Smooth muscle cell (in vitro differentiated cells): Measurements from ENCODE around the gene GCH1. TPM values are rescaled to one million over a fixed set of nuclear protein-coding genes. Genes with fewer than 3 reads are reported as not detected.

Experiments used
- DNase-seq: peaks from one replicate; lab custom pipeline; 2025; ENCODE audit not compliant: unreplicated experiment; lab: John Stamatoyannopoulos, UW
- H2AFZ ChIP-seq: fragments of 200-600 bp; sonication (generic); 2 replicates; pipeline ENCODE4 v1.6.0; 2016; ENCODE audit warnings: antibody characterized with exemption, low read depth, mild to moderate bottlenecking
- H3F3A ChIP-seq: fragments of 200-600 bp; sonication (generic); 2 replicates; pipeline ENCODE4 v1.6.0; 2017; ENCODE audit warnings: antibody characterized with exemption, low read depth
- H3K27ac ChIP-seq: fragments of 200-600 bp; sonication (generic); 2 replicates; pipeline ENCODE4 v1.5.1; 2016; ENCODE audit warnings: low read depth, mild to moderate bottlenecking
- H3K27me3 ChIP-seq: fragments of 200-600 bp; sonication (generic); 2 replicates; pipeline ENCODE4 v1.6.1; 2016; ENCODE audit warnings: low read depth, mild to moderate bottlenecking
- H3K36me3 ChIP-seq: fragments of 200-600 bp; sonication (generic); 2 replicates; pipeline ENCODE4 v1.5.1; 2016; ENCODE audit warnings: low read depth
- H3K4me1 ChIP-seq: fragments of 200-600 bp; sonication (generic); 2 replicates; pipeline ENCODE4 v1.5.1; 2016; ENCODE audit warnings: low read depth
- H3K4me2 ChIP-seq: fragments of 200-600 bp; sonication (generic); 2 replicates; pipeline ENCODE4 v1.6.0; 2016; ENCODE audit warnings: mild to moderate bottlenecking
- H3K4me3 ChIP-seq: fragments of 200-600 bp; sonication (generic); 2 replicates; pipeline ENCODE4 v1.5.1; 2016; ENCODE audit warnings: mild to moderate bottlenecking
- H3K79me2 ChIP-seq: fragments of 200-600 bp; sonication (generic); 2 replicates; pipeline ENCODE4 v1.6.0; 2016; ENCODE audit warnings: low read depth, mild to moderate bottlenecking
- H3K9ac ChIP-seq: fragments of 200-600 bp; sonication (generic); 2 replicates; pipeline ENCODE4 v1.6.0; 2016; ENCODE audit warnings: low read depth
- H3K9me3 ChIP-seq: fragments of 200-600 bp; sonication (generic); replicated peaks from 2 replicates; pipeline ENCODE4 v1.5.1; 2016; ENCODE audit warnings: low read depth
- H4K20me1 ChIP-seq: fragments of 200-600 bp; sonication (generic); 2 replicates; pipeline ENCODE4 v1.6.0; 2016; ENCODE audit warnings: low read depth
- CTCF ChIP-seq: fragments of 200-600 bp; sonication (generic); IDR thresholded peaks from 2 replicates; pipeline ENCODE4 v1.5.1; 2017; ENCODE audit warnings: borderline replicate concordance, mild to moderate bottlenecking, antibody characterized with exemption; ENCODE audit not compliant: insufficient read depth, poor library complexity, severe bottlenecking
- WGBS: methylation state at CpG from one replicate; pipeline ENCODE4 v1.1.7; 2016; ENCODE audit warnings: low lambda C conversion rate; 5-methylcytosine and 5-hydroxymethylcytosine counted together
- polyA plus RNA-seq: library from polyadenylated mRNA; unstranded; fragments of >200 nt; fragmentation: Nextera tagmentation; extraction: Ambion mirVana; gene quantifications from 2 replicates; pipeline ENCODE4 v1.2.1, GENCODE V29; 2016
- total RNA-seq: library from RNA; depleted of rRNA; stranded (reverse); fragments of >200 nt; gene quantifications from 2 replicates; pipeline ENCODE4 v1.2.3, GENCODE V29; 2014

GCH1 gene
- total and polyA plus RNA-seq, 2 experiments from 2014 or later = 0.70 to 2.1 TPM

- Histone ChIP-seq H2AFZ (no peak overlapping the region), H3K27me3 (no peaks in the 10 kb centered on the region), H3K4me3 (no peak overlapping the region), H3K9me3 (no peaks in the 10 kb centered on the region), H3K79me2 (no peaks in the 10 kb centered on the region), H3K36me3 (no peaks in the 10 kb centered on the region), H3F3A (no peaks in the 10 kb centered on the region), H3K27ac (no peak overlapping the region), H3K4me2 (no peak overlapping the region), H3K4me1 (no peaks in the 10 kb centered on the region), H4K20me1 (no peaks in the 10 kb centered on the region), H3K9ac (no peak overlapping the region)
- 50% methylated on average over 2 of the region's 2 CpGs for WGBS
- TF ChIP-seq CTCF = no peak
- no peak for DNase-seq
These were observed 32.5 kb upstream of the GCH1 start for GRCh38 chr14:54935100-54935499.

GRCh38 chr14:54933006-54933405, 30.4 kb upstream of the GCH1 start:
- Histone ChIP-seq H3F3A (no peaks in the 10 kb centered on the region), H3K27ac (no peak overlapping the region), H3K27me3 (no peaks in the 10 kb centered on the region), H3K9me3 (no peaks in the 10 kb centered on the region), H2AFZ (no peak overlapping the region), H3K79me2 (no peaks in the 10 kb centered on the region), H3K4me1 (no peaks in the 10 kb centered on the region), H3K9ac (no peak overlapping the region), H3K4me3 (no peak overlapping the region), H4K20me1 (no peaks in the 10 kb centered on the region), H3K4me2 (no peak overlapping the region), H3K36me3 (no peaks in the 10 kb centered on the region)
- no peak for DNase-seq
- no peak for TF ChIP-seq CTCF
- WGBS = 84% methylated on average over 1 of the region's 1 CpG

- Histone ChIP-seq H3K9me3 (no peaks in the 10 kb centered on the region), H2AFZ (no peak overlapping the region), H3F3A (no peaks in the 10 kb centered on the region), H3K4me1 (no peaks in the 10 kb centered on the region), H3K27me3 (no peaks in the 10 kb centered on the region), H3K36me3 (no peaks in the 10 kb centered on the region), H3K27ac (no peak overlapping the region), H4K20me1 (no peaks in the 10 kb centered on the region), H3K9ac (no peak overlapping the region), H3K4me2 (no peak overlapping the region), H3K79me2 (no peaks in the 10 kb centered on the region), H3K4me3 (no peak overlapping the region)
- WGBS = 95% methylated on average over 3 of the region's 3 CpGs
- no peak for TF ChIP-seq CTCF
- no peak for DNase-seq
These were observed 29.1 kb upstream of the GCH1 start for GRCh38 chr14:54931598-54932340.

GRCh38 chr14:54931101-54931500, 28.5 kb upstream of the GCH1 start:
- no peaks in the 10 kb centered on the region for H3K27me3 ChIP-seq
- H3K36me3 ChIP-seq = no peaks in the 10 kb centered on the region
- no peak overlapping the region for H3K4me2 ChIP-seq
- TF ChIP-seq CTCF = no peak
- H2AFZ ChIP-seq = no peak overlapping the region
- no peak overlapping the region for H3K4me3 ChIP-seq
- no peaks in the 10 kb centered on the region for H3K79me2 ChIP-seq
- no peak overlapping the region for H3K27ac ChIP-seq
- DNase-seq = no peak
- H3K4me1 ChIP-seq = no peaks in the 10 kb centered on the region
- no peaks in the 10 kb centered on the region for H3F3A ChIP-seq
- H4K20me1 ChIP-seq = no peaks in the 10 kb centered on the region
- no peak overlapping the region for H3K9ac ChIP-seq
- 96% methylated on average over 1 of the region's 1 CpG for WGBS
- H3K9me3 ChIP-seq = no peaks in the 10 kb centered on the region
